Measurements from ENCODE around the gene PLXNA4. TPM values are rescaled to one million over a fixed set of nuclear protein-coding genes. Genes with fewer than 3 reads are reported as not detected.
A peak's percentile ranks its signal among the peaks of the same experiment; 100 is the strongest.
"Not testable (repeated sequence)": the region's sequence is repeated elsewhere in the genome, so short reads cannot be mapped to it uniquely, and the experiment has no call there.

The PLXNA4 gene
- total and polyA plus RNA-seq, 7 experiments from 2014 or later: 0.05 to 31.6 (median 1.1) TPM

- H3K27me3 ChIP-seq (ENCODE audit: control insufficient read depth in 2 of 2, insufficient read depth in 2 of 2, low read length in 2 of 2); H3K27ac ChIP-seq (ENCODE audit: low read depth, low read length); H3K9me3 Mint-ChIP-seq; H3K36me3 ChIP-seq (ENCODE audit: control insufficient read depth in 2 of 3, insufficient read depth in 3 of 3, low read length in 3 of 3); ATAC-seq; CTCF ChIA-PET; H3K4me3 Mint-ChIP-seq; H3K4me1 ChIP-seq (ENCODE audit: control insufficient read depth in 2 of 2, insufficient read depth in 2 of 2, low read length in 2 of 2); H3K9me3 ChIP-seq (ENCODE audit: control insufficient read depth in 2 of 3, low read length in 3 of 3); H3K4me3 ChIP-seq (ENCODE audit: low read length); POLR2A ChIA-PET; DNase-seq; H3K36me3 Mint-ChIP-seq: not testable (repeated sequence)
- Mint-ChIP-seq H3K4me1 (peaks cover 0 to 16% (median 5%) of the 10 kb centered on the region in 7 donors), H3K27ac (peak overlapping the region in 1 of 9 donors; percentile 31), H3K27me3 (peaks cover 4 to 59% (median 5%) of the 10 kb centered on the region in 5 donors)
- intact Hi-C loops (cut with micrococcal nuclease): loop anchor here in 1 of 2 donors (5.0 kb wide), 1 partner anchor 167 kb away; no protein-coding TSS in a partner anchor
Measured at GRCh38 chr7:132390049-132390448, 186.2 kb downstream of the PLXNA4 start.

- Mint-ChIP-seq H3K27ac (no peak overlapping the region), H3K27me3 (peaks cover 4 to 70% (median 5%) of the 10 kb centered on the region in 5 donors), H3K4me1 (peaks cover 0 to 6% (median 0%) of the 10 kb centered on the region in 7 donors), H3K4me3 (no peak overlapping the region), H3K9me3 (peaks cover 0 to 5% (median 0%) of the 10 kb centered on the region in 11 donors), H3K36me3 (peaks cover 0 to 2% (median 0%) of the 10 kb centered on the region in 5 donors)
- DNase-seq (no peak), ATAC-seq (no peak)
- no peaks in the 10 kb centered on the region for H3K27me3 ChIP-seq (ENCODE audit: control insufficient read depth in 2 of 2, insufficient read depth in 2 of 2, low read length in 2 of 2)
- H3K9me3 ChIP-seq (ENCODE audit: control insufficient read depth in 2 of 3, low read length in 3 of 3): no peaks in the 10 kb centered on the region
- POLR2A ChIA-PET: no interaction called here
- H3K4me3 ChIP-seq (ENCODE audit: low read length): no peak overlapping the region
- no peaks in the 10 kb centered on the region for H3K36me3 ChIP-seq (ENCODE audit: control insufficient read depth in 2 of 3, insufficient read depth in 3 of 3, low read length in 3 of 3)
- intact Hi-C loops (cut with micrococcal nuclease): no loop called here
- CTCF ChIA-PET: interaction anchor here (2.9 kb wide), 1 partner anchor 191 kb away, joined by 8 read pairs; no protein-coding TSS in a partner anchor
- no peaks in the 10 kb centered on the region for H3K4me1 ChIP-seq (ENCODE audit: control insufficient read depth in 2 of 2, insufficient read depth in 2 of 2, low read length in 2 of 2)
- no peak overlapping the region for H3K27ac ChIP-seq (ENCODE audit: low read depth, low read length)
Measured at GRCh38 chr7:132388688-132389087, 187.6 kb downstream of the PLXNA4 start.

GRCh38 chr7:132387596-132387995 is 188.7 kb downstream of the PLXNA4 start:
- CTCF ChIA-PET: interaction anchor here (2.9 kb wide), 1 partner anchor 192 kb away, joined by 8 read pairs; no protein-coding TSS in a partner anchor
- H3K4me3 Mint-ChIP-seq: no peak overlapping the region
- peaks cover 0 to 2% (median 0%) of the 10 kb centered on the region in 5 donors for H3K36me3 Mint-ChIP-seq
- H3K27ac ChIP-seq (ENCODE audit: low read depth, low read length): no peak overlapping the region
- peaks cover 0 to 5% (median 0%) of the 10 kb centered on the region in 11 donors for H3K9me3 Mint-ChIP-seq
- peaks cover 4 to 69% (median 5%) of the 10 kb centered on the region in 5 donors for H3K27me3 Mint-ChIP-seq
- H3K4me3 ChIP-seq (ENCODE audit: low read length): no peak overlapping the region
- intact Hi-C loops (cut with micrococcal nuclease): no loop called here
- H3K4me1 Mint-ChIP-seq: peaks cover 0 to 6% (median 0%) of the 10 kb centered on the region in 7 donors
- H3K27me3 ChIP-seq (ENCODE audit: control insufficient read depth in 2 of 2, insufficient read depth in 2 of 2, low read length in 2 of 2): no peaks in the 10 kb centered on the region
- ATAC-seq (no peak), DNase-seq (no peak)
- H3K36me3 ChIP-seq (ENCODE audit: control insufficient read depth in 2 of 3, insufficient read depth in 3 of 3, low read length in 3 of 3): no peaks in the 10 kb centered on the region
- POLR2A ChIA-PET: no interaction called here
- no peaks in the 10 kb centered on the region for H3K9me3 ChIP-seq (ENCODE audit: control insufficient read depth in 2 of 3, low read length in 3 of 3)
- no peaks in the 10 kb centered on the region for H3K4me1 ChIP-seq (ENCODE audit: control insufficient read depth in 2 of 2, insufficient read depth in 2 of 2, low read length in 2 of 2)
- peak overlapping the region in 1 of 9 donors; percentile 8 for H3K27ac Mint-ChIP-seq

- DNase-seq (no peak), ATAC-seq (no peak)
- H3K9me3 ChIP-seq (ENCODE audit: control insufficient read depth in 2 of 3, low read length in 3 of 3): no peaks in the 10 kb centered on the region
- H3K4me1 Mint-ChIP-seq: peaks cover 0 to 4% (median 0%) of the 10 kb centered on the region in 7 donors
- ChIA-PET POLR2A (no interaction called here), CTCF (no interaction called here)
- peaks cover 4 to 75% (median 9%) of the 10 kb centered on the region in 5 donors for H3K27me3 Mint-ChIP-seq
- no peak overlapping the region for H3K27ac Mint-ChIP-seq
- no peak overlapping the region for H3K4me3 ChIP-seq (ENCODE audit: low read length)
- H3K36me3 Mint-ChIP-seq: peaks cover 0 to 2% (median 0%) of the 10 kb centered on the region in 5 donors
- H3K27me3 ChIP-seq (ENCODE audit: control insufficient read depth in 2 of 2, insufficient read depth in 2 of 2, low read length in 2 of 2): no peaks in the 10 kb centered on the region
- peaks cover 0 to 5% (median 0%) of the 10 kb centered on the region in 11 donors for H3K9me3 Mint-ChIP-seq
- no peak overlapping the region for H3K4me3 Mint-ChIP-seq
- H3K36me3 ChIP-seq (ENCODE audit: control insufficient read depth in 2 of 3, insufficient read depth in 3 of 3, low read length in 3 of 3): no peaks in the 10 kb centered on the region
- no peaks in the 10 kb centered on the region for H3K4me1 ChIP-seq (ENCODE audit: control insufficient read depth in 2 of 2, insufficient read depth in 2 of 2, low read length in 2 of 2)
- H3K27ac ChIP-seq (ENCODE audit: low read depth, low read length): no peak overlapping the region
- intact Hi-C loops (cut with micrococcal nuclease): no loop called here
Measured at GRCh38 chr7:132386201-132386681, 190.0 kb downstream of the PLXNA4 start.

- CTCF ChIA-PET: no interaction called here
- Histone ChIP-seq H3K27ac (ENCODE audit: low read depth, low read length) (no peak overlapping the region), H3K36me3 (ENCODE audit: control insufficient read depth in 2 of 3, insufficient read depth in 3 of 3, low read length in 3 of 3) (no peaks in the 10 kb centered on the region), H3K9me3 (ENCODE audit: control insufficient read depth in 2 of 3, low read length in 3 of 3) (no peaks in the 10 kb centered on the region), H3K4me1 (ENCODE audit: control insufficient read depth in 2 of 2, insufficient read depth in 2 of 2, low read length in 2 of 2) (no peaks in the 10 kb centered on the region), H3K27me3 (ENCODE audit: control insufficient read depth in 2 of 2, insufficient read depth in 2 of 2, low read length in 2 of 2) (no peaks in the 10 kb centered on the region), H3K4me3 (ENCODE audit: low read length) (no peak overlapping the region)
- POLR2A ChIA-PET: no interaction called here
- DNase-seq (no peak), ATAC-seq (no peak)
- Mint-ChIP-seq H3K4me3 (no peak overlapping the region), H3K36me3 (no peaks in the 10 kb centered on the region), H3K9me3 (no peaks in the 10 kb centered on the region), H3K27ac (no peak overlapping the region), H3K4me1 (peaks cover 0 to 3% (median 0%) of the 10 kb centered on the region in 7 donors), H3K27me3 (peaks cover 0 to 71% (median 9%) of the 10 kb centered on the region in 5 donors)
- intact Hi-C loops (cut with micrococcal nuclease): no loop called here
Measured at GRCh38 chr7:132383962-132384361, 192.3 kb downstream of the PLXNA4 start.

GRCh38 chr7:132381742-132382472 is 194.4 kb downstream of the PLXNA4 start:
- intact Hi-C loops (cut with micrococcal nuclease): no loop called here
- H3K4me3 ChIP-seq (ENCODE audit: low read length): no peak overlapping the region
- H3K27me3 Mint-ChIP-seq: peaks cover 4 to 62% (median 9%) of the 10 kb centered on the region in 5 donors
- no peaks in the 10 kb centered on the region for H3K36me3 Mint-ChIP-seq
- H3K27ac ChIP-seq (ENCODE audit: low read depth, low read length): no peak overlapping the region
- no peak for ATAC-seq
- no peaks in the 10 kb centered on the region for H3K9me3 ChIP-seq (ENCODE audit: control insufficient read depth in 2 of 3, low read length in 3 of 3)
- POLR2A ChIA-PET: no interaction called here
- no peak overlapping the region for H3K27ac Mint-ChIP-seq
- CTCF ChIA-PET: no interaction called here
- H3K27me3 ChIP-seq (ENCODE audit: control insufficient read depth in 2 of 2, insufficient read depth in 2 of 2, low read length in 2 of 2): no peaks in the 10 kb centered on the region
- no peak overlapping the region for H3K4me3 Mint-ChIP-seq
- no peaks in the 10 kb centered on the region for H3K36me3 ChIP-seq (ENCODE audit: control insufficient read depth in 2 of 3, insufficient read depth in 3 of 3, low read length in 3 of 3)
- no peaks in the 10 kb centered on the region for H3K4me1 ChIP-seq (ENCODE audit: control insufficient read depth in 2 of 2, insufficient read depth in 2 of 2, low read length in 2 of 2)
- DNase-seq: no peak
- peaks cover 0 to 3% (median 0%) of the 10 kb centered on the region in 7 donors for H3K4me1 Mint-ChIP-seq
- H3K9me3 Mint-ChIP-seq: no peaks in the 10 kb centered on the region

All from naive thymus-derived CD4-positive, alpha-beta T cell (primary cell).